Epithelial cell of alveolus of lung (primary cell): ENCODE data around the gene SLC6A14. TPM values are rescaled to one million over a fixed set of nuclear protein-coding genes. Genes with fewer than 3 reads are reported as not detected.

ENCODE experiments used
- total RNA-seq: library from RNA; depleted of rRNA; stranded (reverse); fragments of >200 nt; gene quantifications from 2 replicates; pipeline ENCODE4 v1.2.1, GENCODE V29; 2015

The SLC6A14 gene, protein sequence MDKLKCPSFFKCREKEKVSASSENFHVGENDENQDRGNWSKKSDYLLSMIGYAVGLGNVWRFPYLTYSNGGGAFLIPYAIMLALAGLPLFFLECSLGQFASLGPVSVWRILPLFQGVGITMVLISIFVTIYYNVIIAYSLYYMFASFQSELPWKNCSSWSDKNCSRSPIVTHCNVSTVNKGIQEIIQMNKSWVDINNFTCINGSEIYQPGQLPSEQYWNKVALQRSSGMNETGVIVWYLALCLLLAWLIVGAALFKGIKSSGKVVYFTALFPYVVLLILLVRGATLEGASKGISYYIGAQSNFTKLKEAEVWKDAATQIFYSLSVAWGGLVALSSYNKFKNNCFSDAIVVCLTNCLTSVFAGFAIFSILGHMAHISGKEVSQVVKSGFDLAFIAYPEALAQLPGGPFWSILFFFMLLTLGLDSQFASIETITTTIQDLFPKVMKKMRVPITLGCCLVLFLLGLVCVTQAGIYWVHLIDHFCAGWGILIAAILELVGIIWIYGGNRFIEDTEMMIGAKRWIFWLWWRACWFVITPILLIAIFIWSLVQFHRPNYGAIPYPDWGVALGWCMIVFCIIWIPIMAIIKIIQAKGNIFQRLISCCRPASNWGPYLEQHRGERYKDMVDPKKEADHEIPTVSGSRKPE
- under 0.01 TPM in 1 of 2 replicates, not detected in the other for total RNA-seq

DNA sequence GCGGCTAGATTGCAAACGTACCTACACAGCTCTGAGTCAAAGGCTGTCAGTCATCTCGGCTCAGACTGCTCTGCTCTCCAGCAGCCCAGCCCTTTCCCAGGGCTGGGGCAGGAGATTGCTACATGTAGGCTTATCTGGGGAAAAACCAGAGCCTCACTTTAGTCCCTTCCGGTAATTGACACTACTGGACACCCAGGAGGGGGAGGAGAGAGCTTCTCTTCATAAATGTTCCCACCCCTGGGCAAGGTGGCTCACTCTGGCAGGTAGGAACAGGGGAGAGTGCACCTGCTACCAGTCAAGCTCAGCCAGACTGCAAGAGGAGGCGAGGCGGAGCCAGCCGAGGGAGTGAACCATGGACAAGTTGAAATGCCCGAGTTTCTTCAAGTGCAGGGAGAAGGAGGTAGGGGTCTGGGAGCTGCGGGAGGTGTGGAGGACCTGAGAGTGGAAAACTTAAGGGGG is at the start of gene SLC6A14:
Gene SLC6A14, plus strand, starts transcription at position 249 of the 459 bp plus-strand sequence. Its CDS starts 104 bp downstream, at position 353.

DNA sequence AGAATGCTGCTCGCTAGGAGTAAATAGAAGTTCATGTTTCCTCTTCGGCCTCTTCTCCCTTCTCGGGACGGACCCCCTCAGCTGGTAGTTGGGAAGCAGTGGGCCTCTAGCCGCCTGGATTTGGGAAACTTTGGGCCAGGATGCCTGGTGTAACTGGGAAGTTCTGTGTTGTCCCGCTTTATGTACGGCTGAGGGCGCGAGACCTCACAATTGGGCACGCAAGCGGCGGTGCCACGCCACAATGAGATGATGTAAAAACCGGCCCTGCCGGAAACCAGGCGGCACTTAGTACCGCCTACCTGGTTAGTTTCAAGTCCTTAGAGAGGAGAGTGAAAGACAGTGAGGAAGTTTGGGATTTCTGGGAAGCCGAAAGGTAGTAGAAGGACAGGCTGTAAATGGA is 26.4 kb downstream of the SLC6A14 start, which contains the start of gene CT83:
Gene CT83, minus strand, starts transcription at position 155 of the 400 bp plus-strand sequence. Its CDS starts 120 bp downstream, at position 35.

Other genes starting within 250 kb of the SLC6A14 start
- gene CT83, start 26.4 kb downstream of the SLC6A14 start, total RNA-seq: not detected in 2 replicates